Activated T-helper 9 cell treated with anti-CD3 and anti-CD28 coated beads, Interleukin-2, amount 50 U/mL, for 16 hours (primary cell): ENCODE data around the gene FAM229A.

Experiments
- DNase-seq: peaks from one replicate; pipeline ENCODE4 v3.0.0-alpha.2; 2020; ENCODE audit warnings: low read depth

FAM229A gene

GRCh38 chr1:32349211-32349708 lies 13.0 kb downstream of the FAM229A start:
- DNase-seq: no peak

- no peak for DNase-seq
These were observed 15.6 kb downstream of the FAM229A start for GRCh38 chr1:32346532-32347157.

- no peak for DNase-seq
These were observed 16.9 kb downstream of the FAM229A start for GRCh38 chr1:32345289-32345827.

- no peak for DNase-seq
These were observed 19.6 kb downstream of the FAM229A start for GRCh38 chr1:32342704-32343103.

GRCh38 chr1:32341971-32342370 lies 20.3 kb downstream of the FAM229A start:
- DNase-seq: no peak

- DNase-seq: no peak
These were observed 21.0 kb downstream of the FAM229A start for GRCh38 chr1:32341186-32341757.

- DNase-seq: no peak
These were observed 22.8 kb downstream of the FAM229A start for GRCh38 chr1:32339363-32339978.

GRCh38 chr1:32338637-32339145 lies 23.6 kb downstream of the FAM229A start:
- no peak for DNase-seq

GRCh38 chr1:32337855-32338636 lies 24.2 kb downstream of the FAM229A start:
- DNase-seq: no peak

- peak; percentile 53 for DNase-seq
These were observed 25.2 kb downstream of the FAM229A start for GRCh38 chr1:32336963-32337675.

GRCh38 chr1:32336591-32336932 lies 25.7 kb downstream of the FAM229A start:
- DNase-seq: no peak

- DNase-seq: peak; percentile 79
These were observed 26.3 kb downstream of the FAM229A start, which contains the start of gene MARCKSL1 for GRCh38 chr1:32335790-32336590. TSS of gene MARCKSL1 (minus strand) at chr1:32336233. CDS start at chr1:32336033, 200 bp downstream.

- no peak for DNase-seq
These were observed 26.8 kb downstream of the FAM229A start for GRCh38 chr1:32335535-32335789.

GRCh38 chr1:32334864-32335534 lies 27.3 kb downstream of the FAM229A start:
- peak; percentile 58 for DNase-seq

- DNase-seq: no peak
These were observed 27.9 kb downstream of the FAM229A start for GRCh38 chr1:32334274-32334861.

- no peak for DNase-seq
These were observed 28.9 kb downstream of the FAM229A start for GRCh38 chr1:32333251-32333963.

GRCh38 chr1:32332290-32333079 lies 29.8 kb downstream of the FAM229A start:
- DNase-seq: no peak

GRCh38 chr1:32331549-32331948 lies 30.7 kb downstream of the FAM229A start:
- no peak for DNase-seq
